Ovary (tissue), 3 donors: Measurements from ENCODE around the gene TNFRSF1A.

Source experiments
- CTCF ChIP-seq, 3 donors: fragments of 450-650 bp in 2 of 3; fragments of 200-600 bp in 1 of 3; IDR thresholded peaks; one replicate each; pipeline versions ENCODE4 v1.5.1 to v1.8.0; 2016 to 2022; ENCODE audit warnings: antibody characterized with exemption in 3 of 3, mild to moderate bottlenecking in 1 of 3
- EP300 ChIP-seq: sonication (generic); formaldehyde crosslinking; IDR thresholded peaks from one replicate; pipeline ENCODE4 v1.6.1; 2017; ENCODE audit warnings: antibody characterized with exemption
- POLR2A ChIP-seq: fragments of 450-650 bp; IDR thresholded peaks from one replicate; pipeline ENCODE4 v1.6.1; 2017; ENCODE audit warnings: antibody characterized with exemption, mild to moderate bottlenecking, moderate library complexity
- donor health status: DM: no; HTN: no; CAD: no.

- TF ChIP-seq CTCF (IDR thresholded peaks at IDR 0.05), result no peak
- no peak for TF ChIP-seq POLR2A
- TF ChIP-seq EP300, result no peak
These were observed 21.1 kb upstream of the TNFRSF1A start for GRCh38 chr12:6363010-6363329.
